NCI-H2107 treated with DMSO at 0.1 percent for 48 hours (cell line): ENCODE data around the gene PLET1.
"Not testable (repeated sequence)": the region's sequence is repeated elsewhere in the genome, so short reads cannot be mapped to it uniquely, and the experiment has no call there.

Source experiments
- DNase-seq: peaks from one replicate; lab custom pipeline; 2025; ENCODE audit not compliant: unreplicated experiment; lab: John Stamatoyannopoulos, UW

PLET1 gene

DNA sequence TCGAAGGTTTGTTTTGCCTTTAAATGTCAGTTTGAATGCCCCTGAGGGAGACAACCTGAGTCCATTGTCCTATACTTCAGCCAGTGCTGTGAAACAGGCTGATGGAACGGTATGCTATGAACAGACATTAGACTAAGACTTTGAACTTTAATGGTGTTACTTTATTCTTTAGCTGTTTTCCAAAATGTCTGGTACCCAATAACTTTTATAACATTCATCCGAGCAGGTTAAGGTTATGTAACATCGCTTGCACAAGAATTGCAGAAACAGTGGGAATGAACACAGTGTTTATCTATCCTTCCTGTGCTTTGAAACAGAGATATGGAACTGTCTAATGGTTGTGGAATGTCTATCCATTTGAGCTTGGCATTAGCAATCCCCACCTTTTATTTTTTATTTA lies 46.9 kb downstream of the PLET1 start:
- DNase-seq = no peak

GRCh38 chr11:112212710-112213109 lies 48.0 kb downstream of the PLET1 start:
- DNase-seq = no peak

GRCh38 chr11:112212290-112212689 lies 48.4 kb downstream of the PLET1 start:
- no peak for DNase-seq

- DNase-seq = no peak
These were observed 49.1 kb downstream of the PLET1 start for GRCh38 chr11:112211536-112211935.

- DNase-seq = no peak
These were observed 49.8 kb downstream of the PLET1 start for GRCh38 chr11:112210890-112211289.

- DNase-seq = no peak
These were observed 54.6 kb downstream of the PLET1 start for GRCh38 chr11:112206071-112206470.

GRCh38 chr11:112200252-112200651 lies 60.4 kb downstream of the PLET1 start:
- no peak for DNase-seq

GRCh38 chr11:112199101-112199500 lies 61.6 kb downstream of the PLET1 start:
- not testable (repeated sequence) for DNase-seq
